NCI-H2227 (cell line): ENCODE results near the gene TBX10.
A peak's percentile ranks its signal among the peaks of the same experiment; 100 is the strongest.
"Not testable (repeated sequence)": the region's sequence is repeated elsewhere in the genome, so short reads cannot be mapped to it uniquely, and the experiment has no call there.

ENCODE experiments used
- DNase-seq: peaks from one replicate; lab custom pipeline; 2025; ENCODE audit not compliant: unreplicated experiment; lab: John Stamatoyannopoulos, UW

Gene TBX10

DNA sequence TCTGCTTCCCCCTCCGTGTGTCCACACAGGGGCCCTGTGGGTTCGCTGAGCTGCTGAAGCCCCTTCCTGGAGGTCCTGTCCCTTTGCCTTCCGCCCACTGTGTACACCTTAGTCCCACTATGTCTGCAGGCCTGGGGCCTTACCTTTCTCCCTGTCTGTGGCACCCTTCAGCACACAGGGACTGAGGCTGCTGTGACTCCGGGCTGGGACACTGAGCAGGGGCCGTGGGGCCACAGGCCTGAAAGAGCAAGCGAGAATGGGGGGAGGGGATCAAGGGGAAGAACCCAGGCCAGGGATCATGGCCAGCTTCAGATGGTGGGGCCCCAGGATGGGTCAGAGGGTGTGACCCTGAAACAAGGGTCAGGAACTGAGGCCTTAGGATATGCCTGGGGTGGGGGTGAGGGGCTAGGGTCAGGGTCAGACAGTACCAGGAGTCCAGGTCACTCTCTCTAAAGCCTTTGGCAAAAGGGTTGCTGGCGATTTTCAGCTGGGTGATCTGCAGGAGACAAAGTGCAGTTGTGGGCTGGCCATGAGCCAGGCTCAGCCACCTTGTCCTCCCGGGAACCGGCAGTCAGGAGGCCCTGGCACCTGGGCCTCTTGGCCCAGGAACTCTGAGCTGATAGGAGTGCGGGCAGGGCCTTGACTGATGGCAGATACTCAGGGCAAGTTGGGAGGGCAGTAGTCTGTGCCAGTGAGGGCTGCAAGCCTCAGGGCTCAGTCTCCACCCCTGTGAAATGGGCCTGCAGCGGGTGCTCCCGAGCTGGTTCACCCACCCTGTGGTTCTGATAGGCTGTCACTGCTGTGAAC is 7.2 kb downstream of the TBX10 start:
- no peak for DNase-seq

DNA sequence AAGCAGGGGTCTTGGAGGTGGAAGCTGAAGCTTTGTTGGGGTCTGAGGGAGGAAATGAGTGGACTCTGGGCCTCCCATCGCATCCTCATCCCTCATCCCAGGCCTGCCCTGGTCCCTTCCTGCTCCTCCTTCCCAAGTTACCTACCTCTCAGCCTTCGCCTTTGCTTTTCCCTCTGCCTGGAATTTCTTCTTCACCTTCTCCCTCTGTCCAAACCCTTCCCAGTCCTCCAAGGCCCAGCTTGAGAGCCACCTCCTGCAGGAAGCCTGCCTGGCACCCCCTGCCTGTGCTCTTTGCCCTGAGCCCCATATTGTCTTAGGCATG is 7.7 kb downstream of the TBX10 start:
- DNase-seq, result no peak

GRCh38 chr11:67631411-67631810 is 8.2 kb downstream of the TBX10 start:
- DNase-seq, result no peak

- no peak for DNase-seq
Measured at GRCh38 chr11:67630943-67631331, 8.6 kb downstream of the TBX10 start.

DNA sequence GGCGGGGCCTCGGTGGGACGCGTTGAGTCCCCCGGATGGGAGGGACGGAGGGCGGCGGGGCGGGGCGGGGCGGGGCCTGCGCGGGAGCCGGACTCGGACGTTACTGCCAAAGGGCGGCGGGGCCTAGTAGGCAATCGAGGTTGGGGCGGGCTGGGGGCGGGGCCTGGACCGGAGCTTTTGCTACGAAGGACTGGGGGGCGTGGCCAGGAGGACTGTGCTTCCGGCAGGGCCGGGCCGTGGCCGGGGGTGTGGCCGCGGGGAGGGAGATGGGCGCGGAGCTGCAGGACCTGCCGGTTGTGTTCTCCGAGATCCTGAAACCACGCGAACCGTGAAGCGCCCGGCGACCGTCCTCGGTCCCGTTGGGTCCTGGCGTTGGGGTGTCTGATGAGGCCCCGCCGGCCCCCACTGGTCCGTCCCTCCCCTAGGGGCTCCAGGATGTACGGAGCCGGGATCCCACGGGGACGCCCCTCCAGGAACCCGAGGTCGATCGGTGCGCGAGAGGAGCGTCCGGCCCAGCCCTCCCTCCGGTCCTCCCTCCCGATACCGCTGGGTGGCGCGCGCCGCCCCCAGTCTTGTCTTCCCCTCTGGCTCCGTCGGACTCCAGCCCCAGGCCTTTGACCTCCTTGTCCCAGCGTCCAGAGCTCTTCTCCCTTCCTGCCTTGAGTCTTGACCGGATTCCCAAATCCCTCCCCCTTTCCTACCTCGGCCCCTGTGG is 9.2 kb downstream of the TBX10 start:
- peak; percentile 98 for DNase-seq

- DNase-seq, result peak; percentile 87
Measured at GRCh38 chr11:67629386-67630227, 10.0 kb downstream of the TBX10 start, which contains the start of gene NUDT8. TSS of gene NUDT8 (minus strand) at chr11:67629937. CDS start at chr11:67629911, 26 bp downstream.

DNA sequence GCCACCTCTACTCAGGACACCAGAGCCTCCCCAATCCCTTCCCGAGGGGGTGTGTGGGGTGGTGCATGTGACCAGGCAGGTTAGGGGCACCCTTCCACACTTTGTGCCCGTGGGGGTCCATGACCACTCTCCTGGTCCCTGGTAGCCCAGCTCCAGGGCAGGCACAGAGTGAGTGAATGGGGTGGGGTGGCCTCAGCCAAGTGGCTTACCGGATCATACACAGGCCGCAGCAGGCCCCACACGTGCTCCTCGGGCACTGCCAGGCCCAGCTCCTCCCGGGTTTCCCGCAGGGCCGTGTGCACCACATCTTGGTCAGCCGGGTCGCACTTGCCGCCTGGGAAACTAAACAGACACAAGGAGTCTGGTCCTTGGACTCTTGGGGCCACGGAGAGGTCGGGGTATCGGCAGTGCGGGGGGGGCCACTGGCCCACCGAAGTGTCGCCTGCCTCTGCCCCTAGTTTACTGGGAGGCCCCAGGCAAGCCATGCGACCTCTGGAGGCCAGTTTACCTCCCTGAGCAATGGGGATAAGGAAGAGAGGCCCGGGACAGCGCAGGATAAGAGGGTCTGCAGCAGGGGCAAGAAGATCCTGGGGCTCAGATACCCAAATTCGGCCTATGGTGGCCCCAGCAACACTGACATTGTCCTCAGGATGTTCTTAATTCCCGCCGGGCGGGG is 10.7 kb downstream of the TBX10 start:
- DNase-seq, result no peak

DNA sequence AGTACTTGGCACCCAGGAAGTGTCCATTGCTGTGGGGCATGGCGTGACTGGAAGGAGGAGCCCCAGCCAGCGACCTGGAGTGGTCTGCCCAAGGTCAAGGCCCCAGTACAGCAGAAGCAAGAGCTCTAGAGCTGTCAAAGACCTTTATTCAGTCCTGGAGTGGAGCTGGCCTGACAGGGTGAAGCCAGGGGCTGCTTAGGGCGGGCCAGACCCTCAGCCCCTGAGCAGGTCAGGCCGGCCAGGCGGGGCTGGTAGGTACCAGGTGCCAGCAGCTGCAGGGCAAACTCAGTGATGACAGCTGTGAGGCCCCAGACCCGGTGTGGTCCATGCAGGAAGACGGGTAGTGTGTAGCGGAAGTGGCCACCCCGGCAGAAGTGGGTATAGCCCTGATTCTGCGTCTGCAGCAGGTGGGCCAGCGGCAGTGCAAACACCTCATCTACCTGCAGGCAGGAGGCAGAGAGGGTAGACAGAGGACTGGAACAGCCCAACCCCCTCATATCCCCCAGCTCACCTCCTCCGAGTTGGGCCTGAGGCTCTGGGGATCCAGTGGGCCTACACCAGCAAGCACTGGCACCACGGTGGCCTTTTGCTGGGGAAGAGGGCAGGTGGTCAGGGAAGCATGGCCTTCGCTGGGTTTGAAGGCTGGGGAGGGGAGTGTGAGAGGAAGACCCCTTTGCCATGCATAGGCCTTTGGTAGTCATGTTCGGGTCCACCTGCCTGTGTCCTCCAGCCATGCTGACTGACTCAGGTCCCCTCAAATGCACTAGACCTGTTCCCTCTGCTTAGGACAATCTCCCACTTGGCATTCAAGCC is 11.5 kb downstream of the TBX10 start:
- DNase-seq, result no peak

GRCh38 chr11:67627441-67627811 is 12.1 kb downstream of the TBX10 start:
- no peak for DNase-seq

DNA sequence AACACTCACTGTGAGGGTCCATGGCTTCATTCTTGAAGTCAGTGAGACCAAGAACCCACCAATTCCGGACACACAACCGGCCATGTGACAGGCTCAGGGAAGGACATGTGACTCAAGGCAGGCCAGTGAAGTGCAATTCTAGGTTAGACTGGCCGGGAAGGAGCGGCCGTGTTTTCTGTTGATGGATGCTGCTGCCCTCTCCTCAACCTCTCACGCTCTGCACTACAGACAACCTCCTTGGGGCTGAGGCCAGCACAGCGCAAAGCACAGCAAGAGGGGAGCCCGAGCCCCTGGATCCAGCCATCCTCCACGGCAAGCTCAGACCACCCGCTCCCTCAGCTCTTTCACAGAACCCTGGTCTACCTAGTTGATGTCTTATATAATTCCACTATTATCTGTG is 12.6 kb downstream of the TBX10 start:
- DNase-seq, result no peak

GRCh38 chr11:67626131-67626833 is 13.3 kb downstream of the TBX10 start:
- DNase-seq, result not testable (repeated sequence)

- DNase-seq, result not testable (repeated sequence)
Measured at GRCh38 chr11:67623795-67624194, 15.8 kb downstream of the TBX10 start.

DNA sequence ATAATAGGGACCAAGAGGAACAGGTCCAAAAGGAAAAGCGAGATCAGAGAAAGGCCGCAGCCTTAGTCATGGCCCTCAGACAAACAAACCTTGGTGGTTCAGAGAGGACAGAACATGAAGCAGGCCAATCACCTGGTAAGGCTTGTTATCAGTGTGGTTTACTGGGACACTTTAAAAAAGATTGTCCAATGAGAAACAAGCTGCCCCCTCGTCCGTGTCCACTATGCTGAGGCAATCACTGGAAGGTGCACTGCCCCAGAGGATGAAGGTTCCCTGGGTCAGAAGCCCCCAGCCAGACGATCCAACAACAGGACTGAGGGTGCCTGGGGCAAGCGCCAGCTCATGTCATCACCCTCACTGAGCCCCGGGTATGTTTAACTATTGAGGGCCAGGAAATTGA is 16.7 kb downstream of the TBX10 start:
- DNase-seq, result not testable (repeated sequence)

- DNase-seq, result not testable (repeated sequence)
Measured at GRCh38 chr11:67621928-67622327, 17.6 kb downstream of the TBX10 start.

- DNase-seq, result not testable (repeated sequence)
Measured at GRCh38 chr11:67620621-67621020, 18.9 kb downstream of the TBX10 start.

- not testable (repeated sequence) for DNase-seq
Measured at GRCh38 chr11:67619683-67620618, 19.6 kb downstream of the TBX10 start.

DNA sequence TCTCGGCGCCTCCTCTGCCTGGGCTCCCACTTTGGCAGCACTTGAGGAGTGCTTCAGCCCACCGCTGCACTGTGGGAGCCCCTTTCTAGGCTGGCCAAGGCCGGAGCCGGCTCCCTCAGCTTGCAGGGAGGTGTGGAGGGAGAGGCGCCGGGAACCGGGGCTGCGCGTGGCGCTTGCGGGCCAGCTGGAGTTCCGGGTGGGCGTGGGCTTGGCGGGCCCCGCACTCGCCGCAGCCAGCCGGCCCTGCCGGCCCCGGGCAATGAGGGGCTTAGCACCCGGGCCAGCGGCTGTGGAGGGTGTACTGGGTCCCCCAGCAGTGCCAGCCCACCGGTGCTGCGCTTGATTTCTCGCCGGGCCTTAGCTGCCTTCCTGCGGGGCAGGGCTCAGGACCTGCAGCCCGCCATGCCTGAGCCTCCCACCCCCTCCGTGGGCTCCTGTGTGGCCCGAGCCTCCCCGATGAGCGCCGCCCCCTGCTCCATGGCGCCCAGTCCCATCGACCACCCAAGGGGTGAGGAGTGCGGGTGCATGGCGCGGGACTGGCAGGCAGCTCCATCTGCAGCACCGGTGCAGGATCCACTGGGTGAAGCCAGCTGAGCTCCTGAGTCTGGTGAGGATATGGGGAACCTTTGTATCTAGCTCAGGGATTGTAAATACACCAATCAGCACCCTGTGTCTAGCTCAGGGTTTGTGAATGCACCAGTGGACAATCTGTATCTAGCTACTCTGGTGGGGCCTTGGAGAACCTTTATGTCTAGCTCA is 20.5 kb downstream of the TBX10 start:
- DNase-seq, result not testable (repeated sequence)
